COR-L47 (cell line): ENCODE results near the gene MGMT.

Experiments used
- DNase-seq: peaks from one replicate; lab custom pipeline; 2025; lab: John Stamatoyannopoulos, UW

The MGMT gene

GRCh38 chr10:129710510-129710847, 243.4 kb downstream of the MGMT start:
- DNase-seq, result no peak

GRCh38 chr10:129711291-129711690, 244.2 kb downstream of the MGMT start:
- DNase-seq, result no peak

- no peak for DNase-seq
These were observed 245.0 kb downstream of the MGMT start for GRCh38 chr10:129712000-129712399.

GRCh38 chr10:129713659-129714265, 246.7 kb downstream of the MGMT start:
- no peak for DNase-seq

GRCh38 chr10:129715805-129716204, 248.8 kb downstream of the MGMT start:
- DNase-seq, result no peak

- no peak for DNase-seq
These were observed 249.2 kb downstream of the MGMT start for GRCh38 chr10:129716211-129716681.

- DNase-seq, result no peak
These were observed 249.8 kb downstream of the MGMT start for GRCh38 chr10:129716881-129717280.

GRCh38 chr10:129717816-129718547, 250.9 kb downstream of the MGMT start:
- no peak for DNase-seq

- DNase-seq, result no peak
These were observed 251.7 kb downstream of the MGMT start for GRCh38 chr10:129718548-129719414.

- DNase-seq, result no peak
These were observed 252.3 kb downstream of the MGMT start for GRCh38 chr10:129719415-129719739.

GRCh38 chr10:129719889-129720590, 253.0 kb downstream of the MGMT start:
- no peak for DNase-seq

- no peak for DNase-seq
These were observed 258.0 kb downstream of the MGMT start for GRCh38 chr10:129725011-129725410.

GRCh38 chr10:129725482-129725881, 258.4 kb downstream of the MGMT start:
- no peak for DNase-seq

GRCh38 chr10:129725890-129726631, 259.0 kb downstream of the MGMT start:
- no peak for DNase-seq

GRCh38 chr10:129727071-129727470, 260.0 kb downstream of the MGMT start:
- no peak for DNase-seq

- DNase-seq, result no peak
These were observed 260.5 kb downstream of the MGMT start for GRCh38 chr10:129727495-129727894.

GRCh38 chr10:129728246-129728820, 261.3 kb downstream of the MGMT start:
- no peak for DNase-seq

GRCh38 chr10:129728905-129729795, 262.1 kb downstream of the MGMT start:
- no peak for DNase-seq

GRCh38 chr10:129730272-129730992, 263.4 kb downstream of the MGMT start:
- DNase-seq, result no peak

GRCh38 chr10:129730993-129731325, 263.9 kb downstream of the MGMT start:
- no peak for DNase-seq
